Loucy (cell line): Measurements from ENCODE around the gene ABHD18.

Source experiments
- CTCF ChIP-seq: fragments of 200-600 bp; sonication (generic); conservative IDR thresholded peaks from 2 replicates; pipeline ENCODE4 v1.5.1; 2014; ENCODE audit warnings: mild to moderate bottlenecking, antibody characterized with exemption, low read length
- EZH2phosphoT487 ChIP-seq: fragments of 200-600 bp; IDR thresholded peaks from 2 replicates; pipeline ENCODE4 v1.6.1; 2018; ENCODE audit warnings: antibody characterized with exemption, mild to moderate bottlenecking, moderate library complexity, borderline replicate concordance

GRCh38 chr4:127957105-127957504 is 8.1 kb upstream of the ABHD18 start:
- TF ChIP-seq CTCF (no peak), EZH2phosphoT487 (no peak)
